Brain microvascular endothelial cell (primary cell): ENCODE data around the gene FAF1.

Source experiments
- DNase-seq: peaks from one replicate; pipeline ENCODE4 v3.0.0-alpha.2; 2020
- H3K27ac ChIP-seq: fragments of 250-450 bp; sonication (Bioruptor Pico); 2 replicates; pipeline ENCODE4 v1.5.1; 2020; ENCODE audit warnings: mild to moderate bottlenecking, moderate library complexity
- H3K27me3 ChIP-seq: fragments of 250-450 bp; sonication (Bioruptor Pico); replicated peaks from 2 replicates; pipeline ENCODE4 v1.5.1; 2020; ENCODE audit warnings: mild to moderate bottlenecking
- H3K36me3 ChIP-seq: fragments of 250-450 bp; sonication (Bioruptor Pico); replicated peaks from 2 replicates; pipeline ENCODE4 v1.5.1; 2020; ENCODE audit warnings: mild to moderate bottlenecking
- H3K4me3 ChIP-seq: 2 replicates; pipeline ENCODE4 v1.5.1; 2011; ENCODE audit warnings: low read depth, mild to moderate bottlenecking, control low read depth, low read length, moderate library complexity
- CTCF ChIP-seq: IDR thresholded peaks from 2 replicates; pipeline ENCODE4 v1.5.1; 2011; ENCODE audit warnings: low read depth, mild to moderate bottlenecking, moderate library complexity, low read length, control low read depth, inconsistent platforms; ENCODE audit errors: missing control alignments
- in situ Hi-C: cut with HindIII; loops from 2 replicates; pipeline ENCODE4 v1.10.0; 2017; ENCODE audit warnings: low sequenced_read_pairs, low pct_ligation_motif_present

The FAF1 gene

GRCh38 chr1:50414853-50415234, 545.2 kb downstream of the FAF1 start:
- H3K27me3 ChIP-seq = peaks cover 61% of the 10 kb centered on the region
- H3K27ac ChIP-seq = no peak overlapping the region
- H3K4me3 ChIP-seq = no peak overlapping the region
- in situ Hi-C loops = no loop called here
- no peak for TF ChIP-seq CTCF
- H3K36me3 ChIP-seq = no peaks in the 10 kb centered on the region
- no peak for DNase-seq

GRCh38 chr1:50412813-50413476, 547.1 kb downstream of the FAF1 start:
- no peak for TF ChIP-seq CTCF
- in situ Hi-C loops = no loop called here
- peaks cover 42% of the 10 kb centered on the region for H3K27me3 ChIP-seq
- H3K4me3 ChIP-seq = no peak overlapping the region
- no peak overlapping the region for H3K27ac ChIP-seq
- DNase-seq = no peak
- H3K36me3 ChIP-seq = no peaks in the 10 kb centered on the region

- TF ChIP-seq CTCF = no peak
- H3K4me3 ChIP-seq = no peak overlapping the region
- H3K27ac ChIP-seq = no peak overlapping the region
- DNase-seq = no peak
- no peaks in the 10 kb centered on the region for H3K27me3 ChIP-seq
- in situ Hi-C loops = no loop called here
- no peaks in the 10 kb centered on the region for H3K36me3 ChIP-seq
Observed at GRCh38 chr1:50405814-50406213, 554.3 kb downstream of the FAF1 start.

GRCh38 chr1:50393522-50394120, 566.4 kb downstream of the FAF1 start:
- no peak for DNase-seq
- Histone ChIP-seq H3K36me3 (no peaks in the 10 kb centered on the region), H3K4me3 (no peak overlapping the region), H3K27ac (no peak overlapping the region), H3K27me3 (no peaks in the 10 kb centered on the region)
- in situ Hi-C loops = no loop called here
- no peak for TF ChIP-seq CTCF
